Gastroesophageal sphincter (tissue), 3 donors: ENCODE measurements around the gene APPL2.

Experiments
- CTCF ChIP-seq, 4 experiments: fragments of 200-600 bp in 2 of 4; fragments of 450-650 bp in 2 of 4; sonication (generic) in 1 of 4; IDR thresholded peaks; one replicate each; pipeline ENCODE4 v1.5.1; 2017 to 2019; ENCODE audit warnings: antibody characterized with exemption in 4 of 4, mild to moderate bottlenecking in 2 of 4, moderate library complexity in 2 of 4
- EP300 ChIP-seq: sonication (generic); formaldehyde crosslinking; IDR thresholded peaks from one replicate; pipeline ENCODE4 v1.6.1; 2017; ENCODE audit warnings: antibody characterized with exemption, mild to moderate bottlenecking
- POLR2A ChIP-seq, 2 donors: fragments of 450-650 bp; IDR thresholded peaks; one replicate each; pipeline ENCODE4 v1.6.1; 2017; ENCODE audit warnings: antibody characterized with exemption in 2 of 2, mild to moderate bottlenecking in 2 of 2, moderate library complexity in 1 of 2
- POLR2AphosphoS5 ChIP-seq: sonication (generic); formaldehyde crosslinking; IDR thresholded peaks from one replicate; pipeline ENCODE4 v1.6.1; 2017; ENCODE audit warnings: antibody characterized with exemption

GRCh38 chr12:105280966-105281693 is 45.2 kb upstream of the APPL2 start:
- TF ChIP-seq CTCF (IDR thresholded peaks at IDR 0.05) (no peak), POLR2AphosphoS5 (no peak), POLR2A (IDR thresholded peaks at IDR 0.05) (no peak), EP300 (no peak)
